Measurements from ENCODE around the gene TBC1D22A. TPM values are rescaled to one million over a fixed set of nuclear protein-coding genes. Genes with fewer than 3 reads are reported as not detected.

Gene TBC1D22A
- total and polyA plus RNA-seq, 2 experiments from 2014 or later, result 15.3 to 19.8 TPM

DNA sequence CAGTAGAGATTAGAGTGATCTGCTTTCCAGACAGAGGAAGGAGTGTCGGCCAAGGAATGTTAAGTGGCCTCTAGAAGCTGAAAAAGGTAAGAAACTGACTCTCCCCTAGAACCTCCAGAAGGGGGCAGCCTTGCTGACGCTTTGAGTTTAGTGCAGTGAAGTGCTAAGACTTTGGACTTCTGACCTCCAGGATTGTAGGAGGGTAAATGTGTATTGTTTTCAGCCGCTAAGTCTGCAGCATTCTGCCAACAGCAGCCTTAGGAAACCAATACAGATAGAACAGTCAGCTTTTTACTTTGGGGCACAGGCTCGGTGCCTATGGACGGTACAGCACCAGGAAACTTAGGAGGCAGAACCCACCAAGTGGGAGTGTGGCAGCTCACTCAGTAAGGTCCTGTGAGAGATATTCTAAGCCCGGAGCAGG, 3.6 kb upstream of the TBC1D22A start:
- Histone ChIP-seq H3K27ac (peak overlapping the region; percentile 85), H3K9me3 (ENCODE audit: low read depth) (no peaks in the 10 kb centered on the region), H4K20me1 (ENCODE audit: insufficient read depth, poor library complexity, severe bottlenecking) (no peaks in the 10 kb centered on the region), H3K27me3 (no peaks in the 10 kb centered on the region), H3K4me3 (no peak overlapping the region), H2AFZ (no peak overlapping the region), H3K4me1 (ENCODE audit: insufficient read depth) (peaks cover 18% of the 10 kb centered on the region), H3K36me3 (replicated peaks; ENCODE audit: insufficient read depth, low read depth) (no peaks in the 10 kb centered on the region), H3K79me2 (peaks cover 25% of the 10 kb centered on the region), H3K4me2 (peak overlapping the region; percentile 53), H3K9me2 (replicated peaks; ENCODE audit: insufficient read depth) (no peaks in the 10 kb centered on the region)
- WGBS (ENCODE audit: low lambda C conversion rate, missing lambda C conversion rate), result 50% methylated on average over 6 of the region's 6 CpGs
- TF ChIP-seq, protein P1, sequence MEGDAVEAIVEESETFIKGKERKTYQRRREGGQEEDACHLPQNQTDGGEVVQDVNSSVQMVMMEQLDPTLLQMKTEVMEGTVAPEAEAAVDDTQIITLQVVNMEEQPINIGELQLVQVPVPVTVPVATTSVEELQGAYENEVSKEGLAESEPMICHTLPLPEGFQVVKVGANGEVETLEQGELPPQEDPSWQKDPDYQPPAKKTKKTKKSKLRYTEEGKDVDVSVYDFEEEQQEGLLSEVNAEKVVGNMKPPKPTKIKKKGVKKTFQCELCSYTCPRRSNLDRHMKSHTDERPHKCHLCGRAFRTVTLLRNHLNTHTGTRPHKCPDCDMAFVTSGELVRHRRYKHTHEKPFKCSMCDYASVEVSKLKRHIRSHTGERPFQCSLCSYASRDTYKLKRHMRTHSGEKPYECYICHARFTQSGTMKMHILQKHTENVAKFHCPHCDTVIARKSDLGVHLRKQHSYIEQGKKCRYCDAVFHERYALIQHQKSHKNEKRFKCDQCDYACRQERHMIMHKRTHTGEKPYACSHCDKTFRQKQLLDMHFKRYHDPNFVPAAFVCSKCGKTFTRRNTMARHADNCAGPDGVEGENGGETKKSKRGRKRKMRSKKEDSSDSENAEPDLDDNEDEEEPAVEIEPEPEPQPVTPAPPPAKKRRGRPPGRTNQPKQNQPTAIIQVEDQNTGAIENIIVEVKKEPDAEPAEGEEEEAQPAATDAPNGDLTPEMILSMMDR (IDR thresholded peaks at IDR 0.05; ENCODE audit: poor library complexity), result peak; percentile 74
- no peak for TF ChIP-seq EZH2phosphoT487 (IDR thresholded peaks at IDR 0.05; ENCODE audit: low read depth, severe bottlenecking, unreplicated experiment)
- TF ChIP-seq EZH2 (IDR thresholded peaks at IDR 0.05; ENCODE audit: borderline replicate concordance), result no peak
- DNase-seq (ENCODE audit: low spot score), result peak; percentile 88

DNA sequence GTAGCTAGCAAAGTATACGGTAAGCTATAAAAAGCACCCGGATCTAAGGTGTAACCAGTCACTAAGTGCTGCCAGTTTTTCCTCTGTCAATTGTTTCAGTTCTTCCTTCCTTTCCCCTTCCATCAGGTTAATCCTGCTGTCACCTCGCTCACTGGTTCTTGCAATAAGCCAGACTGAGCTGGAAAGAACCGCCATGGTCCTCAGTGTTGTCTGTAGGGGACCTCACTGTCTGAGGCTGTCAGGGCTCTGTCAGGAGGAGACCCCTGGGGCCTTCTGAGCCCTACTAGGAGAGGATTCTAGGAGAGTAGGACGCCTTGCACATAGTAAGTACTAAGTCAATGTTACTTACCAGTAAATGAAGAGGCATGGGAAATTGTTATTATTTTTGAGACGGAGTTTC, 1.4 kb upstream of the TBC1D22A start:
- TF ChIP-seq EZH2 (IDR thresholded peaks at IDR 0.05; ENCODE audit: borderline replicate concordance) (no peak), EZH2phosphoT487 (IDR thresholded peaks at IDR 0.05; ENCODE audit: low read depth, severe bottlenecking, unreplicated experiment) (no peak)
- TF ChIP-seq, protein P1 (IDR thresholded peaks at IDR 0.05; ENCODE audit: poor library complexity), result no peak
- whole genome bisulfite sequencing (ENCODE audit: low lambda C conversion rate, missing lambda C conversion rate), result 90% methylated on average over 6 of the region's 6 CpGs
- no peak overlapping the region for H3K4me3 ChIP-seq
- H3K27ac ChIP-seq, result no peak overlapping the region
- peaks cover 44% of the 10 kb centered on the region for H3K79me2 ChIP-seq
- H4K20me1 ChIP-seq (ENCODE audit: insufficient read depth, poor library complexity, severe bottlenecking), result no peaks in the 10 kb centered on the region
- no peak for DNase-seq (ENCODE audit: low spot score)
- no peaks in the 10 kb centered on the region for H3K27me3 ChIP-seq
- no peaks in the 10 kb centered on the region for H3K36me3 ChIP-seq (replicated peaks; ENCODE audit: insufficient read depth, low read depth)
- no peak overlapping the region for H2AFZ ChIP-seq
- peak overlapping the region; percentile 85 for H3K4me2 ChIP-seq
- no peaks in the 10 kb centered on the region for H3K9me2 ChIP-seq (replicated peaks; ENCODE audit: insufficient read depth)
- no peaks in the 10 kb centered on the region for H3K9me3 ChIP-seq (ENCODE audit: low read depth)
- H3K4me1 ChIP-seq (ENCODE audit: insufficient read depth), result peaks cover 20% of the 10 kb centered on the region

DNA sequence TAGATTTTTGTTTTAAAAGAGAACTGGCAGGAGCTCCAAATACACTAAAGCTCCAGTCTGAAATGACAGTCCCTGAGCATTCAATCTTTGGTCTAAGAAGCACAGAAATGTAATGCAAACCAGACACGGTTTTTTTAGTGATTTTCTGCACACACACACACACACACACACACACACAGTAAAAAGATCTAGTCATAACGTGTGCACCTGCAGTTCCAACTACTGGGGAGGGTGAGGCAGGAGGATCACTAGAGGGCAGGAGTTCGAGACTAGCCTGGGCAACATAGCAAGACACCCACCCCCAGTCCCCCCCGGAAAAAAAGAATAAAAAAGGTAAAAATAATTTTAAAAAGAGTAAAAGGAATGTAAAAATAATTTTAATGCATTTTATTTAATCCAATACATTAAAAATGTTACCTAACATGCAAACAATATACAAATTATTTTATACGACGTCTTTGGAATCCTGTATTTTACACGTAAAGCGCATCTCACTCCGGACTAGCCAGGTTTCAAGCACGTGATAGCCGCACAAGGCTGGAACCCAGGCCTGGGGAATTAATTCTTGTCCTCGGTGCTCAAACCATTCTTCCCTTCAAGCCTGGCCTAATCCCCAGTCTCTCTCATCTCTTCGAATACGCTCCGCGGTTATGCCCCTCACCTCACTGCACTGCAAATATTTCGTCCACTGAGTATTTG, 762 bp upstream of the TBC1D22A start:
- Histone ChIP-seq H3K4me1 (ENCODE audit: insufficient read depth) (peaks cover 20% of the 10 kb centered on the region), H3K36me3 (replicated peaks; ENCODE audit: insufficient read depth, low read depth) (no peaks in the 10 kb centered on the region), H3K4me3 (peak overlapping the region; percentile 79), H3K27ac (peak overlapping the region; percentile 97), H3K4me2 (peak overlapping the region; percentile 85), H3K79me2 (peaks cover 50% of the 10 kb centered on the region), H3K27me3 (no peaks in the 10 kb centered on the region), H3K9me3 (ENCODE audit: low read depth) (no peaks in the 10 kb centered on the region), H4K20me1 (ENCODE audit: insufficient read depth, poor library complexity, severe bottlenecking) (no peaks in the 10 kb centered on the region), H3K9me2 (replicated peaks; ENCODE audit: insufficient read depth) (no peaks in the 10 kb centered on the region), H2AFZ (peak overlapping the region; percentile 70)
- no peak for TF ChIP-seq EZH2phosphoT487 (IDR thresholded peaks at IDR 0.05; ENCODE audit: low read depth, severe bottlenecking, unreplicated experiment)
- no peak for TF ChIP-seq EZH2 (IDR thresholded peaks at IDR 0.05; ENCODE audit: borderline replicate concordance)
- TF ChIP-seq, protein P1 (IDR thresholded peaks at IDR 0.05; ENCODE audit: poor library complexity), result no peak
- 11% methylated on average over 17 of the region's 17 CpGs for WGBS (ENCODE audit: low lambda C conversion rate, missing lambda C conversion rate)
- no peak for DNase-seq (ENCODE audit: low spot score)
